GM21619 (cell line): ENCODE measurements around the gene DCHS2.

ENCODE experiments used
- ATAC-seq: cut with Tn5 transposase; IDR thresholded peaks from one replicate; pipeline ENCODE4 v1.9.1; 2021; ENCODE audit not compliant: unreplicated experiment

Gene DCHS2

GRCh38 chr4:154455111-154455510 lies 36.5 kb downstream of the DCHS2 start:
- ATAC-seq: no peak

GRCh38 chr4:154454710-154455109 lies 36.9 kb downstream of the DCHS2 start:
- no peak for ATAC-seq

- no peak for ATAC-seq
Measured at GRCh38 chr4:154452798-154453346, 38.7 kb downstream of the DCHS2 start.

DNA sequence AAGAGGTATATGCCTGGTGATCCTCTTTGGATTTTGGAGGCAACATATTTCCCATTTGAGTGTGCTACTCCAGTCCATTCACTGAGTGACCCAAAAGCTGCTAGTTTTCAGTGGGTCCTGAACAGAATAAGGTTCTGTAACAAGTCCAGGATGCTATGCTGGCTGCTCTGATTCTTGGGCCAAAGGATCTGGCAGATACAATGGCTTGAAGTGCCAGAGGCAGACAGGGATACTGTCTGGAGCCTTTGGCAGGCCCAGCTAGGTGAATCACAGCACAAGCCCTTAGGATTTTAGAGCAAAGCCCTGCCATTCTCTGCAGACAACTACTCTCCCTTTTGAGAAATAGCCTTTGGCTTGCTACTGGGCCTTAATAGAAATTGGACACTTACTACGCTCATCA lies 40.6 kb downstream of the DCHS2 start:
- no peak for ATAC-seq

GRCh38 chr4:154444958-154445357 lies 46.6 kb downstream of the DCHS2 start:
- ATAC-seq: no peak

- no peak for ATAC-seq
Measured at GRCh38 chr4:154441982-154442381, 49.6 kb downstream of the DCHS2 start.

GRCh38 chr4:154441124-154441523 lies 50.5 kb downstream of the DCHS2 start:
- ATAC-seq: no peak

- no peak for ATAC-seq
Measured at GRCh38 chr4:154439224-154439623, 52.4 kb downstream of the DCHS2 start.

DNA sequence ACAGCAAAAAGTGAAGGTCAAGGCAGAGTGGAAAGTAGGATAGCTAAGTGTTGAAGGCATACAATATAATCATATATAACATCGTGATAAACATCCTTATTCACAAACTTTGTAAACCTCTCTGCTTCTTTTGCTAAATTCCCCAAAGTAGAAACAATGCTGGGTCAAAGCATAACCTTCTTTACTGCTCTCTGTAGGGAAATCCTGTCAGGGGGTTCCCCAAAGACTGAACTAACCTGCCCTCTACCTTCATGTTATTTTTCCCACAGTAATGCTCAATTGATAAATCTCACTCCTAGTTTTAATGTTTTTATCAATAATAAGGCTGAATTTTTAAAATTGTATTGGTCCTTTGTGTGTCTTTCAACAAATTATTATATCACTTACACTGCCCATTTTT lies 55.7 kb downstream of the DCHS2 start:
- no peak for ATAC-seq

GRCh38 chr4:154433543-154433942 lies 58.1 kb downstream of the DCHS2 start:
- no peak for ATAC-seq

GRCh38 chr4:154429176-154429575 lies 62.4 kb downstream of the DCHS2 start:
- ATAC-seq: no peak

DNA sequence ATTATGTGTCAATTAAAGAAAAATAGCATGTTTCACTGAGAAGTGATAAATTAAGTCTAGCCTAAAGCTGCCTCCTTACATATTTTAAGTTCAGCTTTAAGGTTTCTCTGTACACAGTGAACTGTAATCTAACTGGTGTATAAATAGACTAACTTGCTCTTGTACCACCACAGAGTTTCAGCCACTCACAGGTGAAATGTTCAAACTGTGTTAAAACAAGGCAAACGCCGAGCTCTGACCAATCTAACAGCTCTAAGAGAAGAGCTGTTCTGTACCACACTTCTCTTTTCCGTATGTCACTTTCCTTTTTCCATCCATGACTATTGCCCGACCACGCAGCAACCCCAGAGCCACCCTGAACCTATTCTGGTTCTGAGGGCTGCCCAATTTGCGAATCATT lies 64.5 kb downstream of the DCHS2 start:
- no peak for ATAC-seq

DNA sequence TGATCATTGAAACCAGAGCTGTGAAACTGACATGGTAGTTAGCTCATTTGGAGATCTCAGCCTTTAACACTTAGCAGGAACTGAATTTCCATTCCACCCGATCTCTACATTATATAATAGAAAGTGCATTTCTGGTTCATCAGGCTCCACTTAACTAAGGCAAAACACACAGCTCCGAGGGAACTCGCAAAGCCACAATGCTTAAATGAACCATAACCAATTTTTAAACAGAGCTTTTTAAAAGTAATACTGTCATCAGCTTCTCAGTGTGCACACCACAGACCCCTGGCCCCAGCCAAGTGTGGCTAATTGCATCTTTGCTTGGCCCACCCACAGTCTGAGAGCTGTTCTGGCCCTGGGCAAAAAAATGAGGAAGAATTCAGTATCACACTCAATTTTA lies 66.1 kb downstream of the DCHS2 start:
- no peak for ATAC-seq

GRCh38 chr4:154424810-154425484 lies 66.7 kb downstream of the DCHS2 start:
- no peak for ATAC-seq

GRCh38 chr4:154422152-154422551 lies 69.4 kb downstream of the DCHS2 start:
- ATAC-seq: peak; percentile 34

GRCh38 chr4:154421618-154422017 lies 70.0 kb downstream of the DCHS2 start:
- ATAC-seq: peak; percentile 59

DNA sequence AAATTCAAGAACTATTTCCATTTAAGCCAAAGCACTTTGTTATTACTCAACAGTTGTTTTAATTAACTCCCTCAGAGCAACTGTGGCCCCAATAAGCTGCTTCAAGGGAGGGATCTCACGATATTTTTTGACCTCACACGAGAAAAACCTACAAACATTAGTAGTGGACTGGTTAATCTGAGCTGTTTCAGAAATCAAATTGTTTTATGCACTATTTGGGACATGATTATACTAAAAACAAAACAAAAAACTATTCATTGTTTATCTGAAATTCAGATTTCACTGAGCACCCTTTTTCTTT lies 74.3 kb downstream of the DCHS2 start:
- no peak for ATAC-seq

DNA sequence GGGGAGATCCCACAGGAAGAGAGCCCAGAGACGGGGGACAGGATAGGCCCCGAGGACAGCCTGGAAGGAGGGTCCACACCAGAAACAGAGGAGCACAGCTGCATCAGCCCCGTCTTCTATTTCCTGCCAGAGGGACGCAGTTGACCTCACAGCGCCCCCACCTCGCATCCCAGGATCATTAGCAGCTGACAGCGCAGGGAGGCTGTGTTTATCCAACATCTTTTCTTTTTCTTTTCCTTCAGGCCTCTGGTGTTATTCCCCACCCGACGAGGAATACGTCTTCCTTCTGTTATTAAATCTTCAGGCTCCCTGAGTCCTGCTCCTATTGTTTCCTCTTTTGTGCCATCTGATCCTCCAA lies 75.4 kb downstream of the DCHS2 start:
- peak; percentile 48 for ATAC-seq

DNA sequence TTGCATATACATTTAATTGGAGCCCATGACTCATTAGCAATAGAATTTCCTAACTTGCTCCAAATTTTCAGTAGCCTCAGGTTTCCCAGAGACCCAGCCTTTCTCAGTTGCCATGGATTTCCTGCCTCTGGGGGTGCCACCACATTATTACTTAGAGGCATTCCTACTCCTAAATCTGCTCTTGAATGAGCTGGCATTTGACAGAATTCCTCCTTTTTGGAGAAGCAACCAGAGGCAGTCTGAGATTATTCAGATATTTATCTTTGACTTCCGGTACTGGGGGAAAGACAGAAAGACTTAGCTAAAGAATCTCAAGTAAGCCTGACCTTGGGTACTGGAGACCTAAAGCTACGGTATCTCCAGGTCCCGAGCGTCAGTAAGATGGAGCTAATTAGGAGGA lies 76.3 kb downstream of the DCHS2 start:
- no peak for ATAC-seq

DNA sequence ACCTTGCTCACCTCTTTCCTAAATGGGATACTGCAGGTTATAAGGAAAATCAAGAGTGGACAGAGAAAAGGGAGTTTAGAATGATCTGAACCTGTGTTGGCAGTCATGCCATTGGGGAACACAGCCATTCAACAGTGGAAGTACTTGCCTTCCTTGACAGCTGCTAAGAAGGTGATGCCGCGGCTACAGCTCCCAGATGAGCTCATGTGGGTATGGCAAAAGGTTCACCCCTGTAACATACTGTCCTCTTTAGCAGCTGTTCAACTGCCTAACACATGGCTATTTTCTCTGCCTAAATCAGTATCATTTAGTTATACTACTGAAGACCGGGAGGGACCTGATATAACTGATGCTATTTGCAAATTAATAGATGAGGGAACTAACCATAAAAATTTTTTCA lies 76.8 kb downstream of the DCHS2 start:
- ATAC-seq: no peak

DNA sequence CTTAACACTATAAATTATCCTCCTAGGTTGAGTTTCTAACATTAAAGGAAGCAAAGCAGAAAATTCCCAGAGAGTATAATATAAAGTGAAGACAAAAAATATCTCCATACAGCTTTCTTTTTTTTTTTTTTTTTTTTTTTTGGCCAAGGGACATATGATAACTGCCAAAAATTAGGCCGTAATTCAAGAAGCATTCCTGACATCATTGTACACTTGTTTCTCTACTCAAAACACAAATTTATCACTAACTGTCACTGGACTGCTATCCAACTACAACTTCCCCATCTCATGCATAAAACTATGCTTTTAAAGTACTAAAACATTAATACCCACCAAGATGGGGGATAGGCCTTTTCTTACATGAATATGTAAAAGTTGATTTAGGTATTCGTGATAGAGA lies 77.2 kb downstream of the DCHS2 start:
- ATAC-seq: no peak

- no peak for ATAC-seq
Measured at GRCh38 chr4:154407443-154407842, 84.2 kb downstream of the DCHS2 start.

DNA sequence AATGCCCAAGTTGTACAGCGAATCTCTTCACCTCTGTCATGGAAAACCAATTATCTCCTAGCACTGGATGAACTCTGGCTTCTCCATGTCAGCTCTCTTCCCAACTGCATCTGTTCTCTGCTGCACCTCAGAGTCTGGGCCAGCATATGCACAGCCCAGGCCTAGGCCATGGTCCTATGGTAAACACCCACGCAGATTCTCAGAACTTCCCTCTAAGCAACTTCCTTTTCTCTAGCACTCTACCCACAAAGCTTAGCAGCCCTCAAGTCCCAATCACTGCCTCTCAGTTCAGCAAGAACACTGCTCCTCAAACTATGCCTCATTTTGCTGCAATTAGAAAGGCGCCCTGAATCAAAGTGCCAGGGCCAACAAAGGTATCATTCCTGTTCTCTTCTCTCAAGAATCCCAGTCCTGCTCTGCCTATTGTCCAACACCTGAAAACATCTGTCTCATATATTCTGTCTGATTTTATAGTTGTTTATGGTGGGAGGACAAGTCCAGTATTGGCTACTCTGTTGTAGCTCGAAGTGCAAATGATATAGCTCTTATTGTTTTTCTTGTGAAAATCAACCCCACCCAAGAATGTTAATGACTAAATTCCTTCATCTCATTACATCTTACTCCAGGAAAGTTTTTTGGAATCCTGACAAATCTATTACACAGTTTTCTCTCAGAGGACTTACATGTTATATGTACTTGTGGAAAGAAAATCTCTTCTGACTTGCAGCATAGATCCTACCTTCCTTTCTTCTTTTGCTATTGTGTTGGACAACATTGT lies 85.4 kb downstream of the DCHS2 start:
- peak; percentile 85 for ATAC-seq
